Ishikawa (cell line): Measurements from ENCODE around the gene PYGO2.

Experiments used
- CEBPB ChIP-seq: IDR thresholded peaks from 2 replicates; pipeline ENCODE4 v1.6.1; 2012
- CREB1 ChIP-seq: IDR thresholded peaks from 2 replicates; pipeline ENCODE4 v1.6.1; 2012; ENCODE audit warnings: low read depth
- EGR1 ChIP-seq: IDR thresholded peaks from 2 replicates; pipeline ENCODE4 v1.6.1; 2012
- EP300 ChIP-seq: IDR thresholded peaks from 2 replicates; pipeline ENCODE4 v1.6.1; 2012; ENCODE audit warnings: borderline replicate concordance
- MAX ChIP-seq: IDR thresholded peaks from 2 replicates; pipeline ENCODE4 v1.6.1; 2012
- NFIC ChIP-seq: IDR thresholded peaks from 2 replicates; pipeline ENCODE4 v1.6.1; 2012
- RAD21 ChIP-seq: IDR thresholded peaks from 2 replicates; pipeline ENCODE4 v1.6.1; 2012; ENCODE audit warnings: low read depth
- REST ChIP-seq: IDR thresholded peaks from 2 replicates; pipeline ENCODE4 v1.6.1; 2012; ENCODE audit warnings: low read depth, mild to moderate bottlenecking
- TAF1 ChIP-seq: IDR thresholded peaks from 2 replicates; pipeline ENCODE4 v1.6.1; 2012; ENCODE audit warnings: low read depth, mild to moderate bottlenecking
- TCF12 ChIP-seq: IDR thresholded peaks from 2 replicates; pipeline ENCODE4 v1.6.1; 2012; ENCODE audit warnings: low read depth
- TEAD4 ChIP-seq: IDR thresholded peaks from 2 replicates; pipeline ENCODE4 v1.6.1; 2012
- USF1 ChIP-seq: IDR thresholded peaks from 2 replicates; pipeline ENCODE4 v1.6.1; 2012
- YY1 ChIP-seq: IDR thresholded peaks from 2 replicates; pipeline ENCODE4 v1.6.1; 2012; ENCODE audit warnings: low read depth
- ZBTB7A ChIP-seq: IDR thresholded peaks from 2 replicates; pipeline ENCODE4 v1.6.1; 2012; ENCODE audit warnings: low read depth

GRCh38 chr1:154945160-154945961, 16.2 kb downstream of the PYGO2 start:
- TF ChIP-seq EGR1 (no peak), EP300 (no peak), CREB1 (no peak), NFIC (no peak), TAF1 (no peak), ZBTB7A (no peak), RAD21 (no peak), MAX (no peak), TEAD4 (no peak), YY1 (no peak), TCF12 (no peak), USF1 (no peak), REST (no peak), CEBPB (no peak)
